Activated B cell treated with CpG ODN at 0.5 μM for 24 hours (primary cell): ENCODE results near the gene C9orf153. TPM values are rescaled to one million over a fixed set of nuclear protein-coding genes. Genes with fewer than 3 reads are reported as not detected.
"Not testable (repeated sequence)": the region's sequence is repeated elsewhere in the genome, so short reads cannot be mapped to it uniquely, and the experiment has no call there.

ENCODE experiments used
- ATAC-seq: fragments of 200-7000 bp; cut with Tn5 transposase; one replicate; pipeline ENCODE4 v1.10.0; 2021; ENCODE audit warnings: low read depth, mild to moderate bottlenecking, moderate library complexity
- CTCF ChIA-PET: fragments of 350-600 bp; sonication (Branson Sonifier 250); formaldehyde crosslinking; loops from one replicate; lab custom pipeline; 2021; ENCODE audit warnings: antibody characterized with exemption; lab: Charles Lee
- POLR2A ChIA-PET: fragments of 350-600 bp; sonication (Branson Sonifier 250); formaldehyde crosslinking; loops from one replicate; lab custom pipeline; 2021; ENCODE audit warnings: antibody characterized with exemption; lab: Charles Lee
- DNase-seq: peaks from one replicate; pipeline ENCODE4 v3.0.0; 2022
- H3K27ac Mint-ChIP-seq: one replicate; pipeline ENCODE4 v1.8.0; 2020; ENCODE audit warnings: mixed read lengths
- H3K27me3 Mint-ChIP-seq: one replicate; pipeline ENCODE4 v1.8.0; 2021; ENCODE audit warnings: mixed read lengths
- H3K36me3 Mint-ChIP-seq: one replicate; pipeline ENCODE4 v1.8.0; 2021; ENCODE audit warnings: low read depth, mixed read lengths
- H3K4me1 Mint-ChIP-seq: one replicate; pipeline ENCODE4 v1.8.0; 2021; ENCODE audit warnings: mixed read lengths
- H3K4me3 Mint-ChIP-seq: one replicate; pipeline ENCODE4 v1.8.0; 2020; ENCODE audit warnings: mild to moderate bottlenecking, mixed read lengths
- H3K9me3 Mint-ChIP-seq: one replicate; pipeline ENCODE4 v1.8.0; 2020; ENCODE audit warnings: mixed read lengths
- CTCF ChIP-seq: fragments of 200-600 bp; IDR thresholded peaks from one replicate; pipeline ENCODE4 v1.8.0; 2022; ENCODE audit warnings: antibody characterized with exemption, mild to moderate bottlenecking
- intact Hi-C: fragments of 100-400 bp; cut with micrococcal nuclease; formaldehyde crosslinking; loops from one replicate; pipeline ENCODE4 v1.15.1; 2024
- total RNA-seq: library from RNA; stranded (reverse); gene quantifications from 2 replicates; pipeline ENCODE4 v1.2.3, GENCODE V29; 2022

C9orf153 gene
- total RNA-seq, 1 donor from 2014 or later: 0.18 TPM

- no peaks in the 10 kb centered on the region for H3K9me3 Mint-ChIP-seq
- ChIA-PET POLR2A (interaction anchor here (0.6 kb wide), 1 partner anchor 14 kb away, joined by 6 read pairs; no protein-coding TSS in a partner anchor), CTCF (interaction anchor here (0.7 to 2.0 kb wide), 13 partner anchors 9 to 1124 kb away, joined by 3 to 7 read pairs (median 3); no protein-coding TSS in a partner anchor)
- ATAC-seq: no peak
- H3K27ac Mint-ChIP-seq: no peak overlapping the region
- intact Hi-C loops: no loop called here
- DNase-seq: no peak
- H3K4me1 Mint-ChIP-seq: no peaks in the 10 kb centered on the region
- H3K27me3 Mint-ChIP-seq: peaks cover 11% of the 10 kb centered on the region
- H3K36me3 Mint-ChIP-seq: no peaks in the 10 kb centered on the region
- no peak overlapping the region for H3K4me3 Mint-ChIP-seq
- no peak for TF ChIP-seq CTCF
Measured at GRCh38 chr9:86201474-86202337, 57.8 kb downstream of the C9orf153 start.

GRCh38 chr9:86200599-86201162 lies 58.8 kb downstream of the C9orf153 start:
- Mint-ChIP-seq H3K27ac (no peak overlapping the region), H3K27me3 (peaks cover 11% of the 10 kb centered on the region), H3K9me3 (no peaks in the 10 kb centered on the region), H3K4me1 (no peaks in the 10 kb centered on the region), H3K4me3 (no peak overlapping the region), H3K36me3 (no peaks in the 10 kb centered on the region)
- ChIA-PET CTCF (no interaction called here), POLR2A (interaction anchor here (0.5 kb wide), 1 partner anchor 113 kb away, joined by 3 read pairs; no protein-coding TSS in a partner anchor)
- intact Hi-C loops: no loop called here
- DNase-seq: no peak
- ATAC-seq: no peak
- no peak for TF ChIP-seq CTCF

GRCh38 chr9:86193088-86193487 lies 66.4 kb downstream of the C9orf153 start:
- Mint-ChIP-seq H3K4me3 (no peak overlapping the region), H3K4me1 (no peaks in the 10 kb centered on the region), H3K36me3 (no peaks in the 10 kb centered on the region), H3K27ac (no peak overlapping the region), H3K27me3 (peaks cover 3% of the 10 kb centered on the region), H3K9me3 (peaks cover 19% of the 10 kb centered on the region)
- no peak for DNase-seq
- no peak for TF ChIP-seq CTCF
- ATAC-seq: no peak
- intact Hi-C loops: no loop called here
- ChIA-PET POLR2A (no interaction called here), CTCF (no interaction called here)

GRCh38 chr9:86190700-86191099 lies 68.8 kb downstream of the C9orf153 start:
- intact Hi-C loops, H3K27ac Mint-ChIP-seq, H3K4me1 Mint-ChIP-seq, H3K27me3 Mint-ChIP-seq, CTCF ChIA-PET, ATAC-seq, H3K4me3 Mint-ChIP-seq, H3K36me3 Mint-ChIP-seq, POLR2A ChIA-PET, DNase-seq: not testable (repeated sequence)
- peaks cover 19% of the 10 kb centered on the region for H3K9me3 Mint-ChIP-seq

GRCh38 chr9:86187121-86187520 lies 72.3 kb downstream of the C9orf153 start:
- Mint-ChIP-seq H3K9me3 (peaks cover 9% of the 10 kb centered on the region), H3K36me3 (no peaks in the 10 kb centered on the region), H3K4me1 (no peaks in the 10 kb centered on the region), H3K27me3 (no peaks in the 10 kb centered on the region), H3K4me3 (no peak overlapping the region), H3K27ac (no peak overlapping the region)
- intact Hi-C loops: no loop called here
- TF ChIP-seq CTCF: no peak
- ChIA-PET POLR2A (no interaction called here), CTCF (no interaction called here)
- DNase-seq (no peak), ATAC-seq (no peak)
